BJ (cell line): ENCODE measurements around the gene L1CAM. TPM values are rescaled to one million over a fixed set of nuclear protein-coding genes. Genes with fewer than 3 reads are reported as not detected.
A peak's percentile ranks its signal among the peaks of the same experiment; 100 is the strongest.

ENCODE experiments used
- CTCF ChIA-PET: fragments of 350-600 bp; formaldehyde crosslinking; extraction: SDS; loops from one replicate; lab custom pipeline; 2021; ENCODE audit warnings: antibody characterized with exemption, inconsistent platforms; lab: Yijun Ruan, JAX
- POLR2A ChIA-PET: fragments of 300-600 bp; sonication (Branson Sonifier 250); formaldehyde crosslinking; extraction: SDS; loops from one replicate; lab custom pipeline; 2021; ENCODE audit warnings: antibody characterized with exemption; lab: Charles Lee
- DNase-seq: peaks from one replicate; pipeline ENCODE4 v3.0.0-alpha.2; 2011; ENCODE audit warnings: low read depth
- H3K27me3 ChIP-seq: 2 replicates; pipeline ENCODE4 v1.6.0; 2011; ENCODE audit warnings: low read length; ENCODE audit not compliant: control insufficient read depth, insufficient read depth
- H3K36me3 ChIP-seq: 2 replicates; pipeline ENCODE4 v1.5.1; 2011; ENCODE audit warnings: low read length; ENCODE audit not compliant: control insufficient read depth, insufficient read depth
- H3K4me3 ChIP-seq: 2 replicates; pipeline ENCODE4 v1.5.1; 2011; ENCODE audit warnings: low read depth, mild to moderate bottlenecking, control low read depth, low read length
- polyA plus RNA-seq: library from polyadenylated mRNA; depleted of rRNA; stranded (reverse); fragments of >200 nt; gene quantifications from 2 replicates; pipeline ENCODE4 v1.2.3, GENCODE V29; 2011
- TF ChIP-seq, protein P1 (sequence below): IDR thresholded peaks from 2 replicates; pipeline ENCODE4 v1.5.1; 2011; ENCODE audit warnings: low read depth, mild to moderate bottlenecking, control low read depth, inconsistent platforms, low read length, moderate library complexity; ENCODE audit not compliant: insufficient read depth

Gene L1CAM
- polyA plus RNA-seq, 1 experiment: 62.0 TPM

DNA sequence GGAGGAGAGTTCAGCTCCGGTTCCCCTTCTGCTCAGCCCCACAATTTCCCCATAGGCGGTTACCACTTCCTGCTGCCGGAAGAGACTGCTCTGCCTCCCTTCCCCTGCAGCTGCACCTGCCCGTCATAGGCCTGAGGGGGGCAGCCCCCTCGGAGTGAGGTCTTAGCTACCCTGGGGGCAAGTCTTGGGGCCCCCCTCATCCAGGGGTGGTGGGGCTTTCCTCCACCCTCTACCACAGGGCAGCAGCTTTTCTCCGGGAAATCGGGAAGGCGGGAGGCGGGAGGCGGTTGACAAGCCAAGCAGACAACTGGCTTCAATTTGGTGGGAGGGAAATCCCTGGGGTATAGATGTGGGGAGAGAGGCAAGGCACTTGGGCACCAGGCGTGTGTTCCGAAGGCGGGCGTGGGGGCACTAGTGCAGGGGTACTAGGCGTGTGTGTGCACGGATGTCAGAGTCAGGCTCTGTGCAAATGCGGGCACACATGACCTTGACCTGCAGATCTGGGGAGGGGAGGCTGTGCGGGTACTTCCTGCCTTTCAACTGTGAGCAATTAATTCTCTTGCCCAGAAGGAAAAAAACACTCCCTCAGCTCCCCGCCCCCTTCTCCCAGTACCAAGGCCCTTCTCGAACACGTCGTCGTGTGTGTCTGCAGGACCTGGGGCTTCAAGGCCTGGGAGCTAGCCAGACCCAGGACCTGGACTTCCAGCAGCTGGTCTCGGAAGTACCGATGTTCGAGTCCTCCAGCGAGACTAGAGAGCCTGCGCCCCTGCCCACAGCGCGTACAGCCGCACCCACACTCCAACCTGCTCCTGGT is 41.1 kb upstream of the L1CAM start:
- no peaks in the 10 kb centered on the region for H3K27me3 ChIP-seq
- TF ChIP-seq, protein P1, sequence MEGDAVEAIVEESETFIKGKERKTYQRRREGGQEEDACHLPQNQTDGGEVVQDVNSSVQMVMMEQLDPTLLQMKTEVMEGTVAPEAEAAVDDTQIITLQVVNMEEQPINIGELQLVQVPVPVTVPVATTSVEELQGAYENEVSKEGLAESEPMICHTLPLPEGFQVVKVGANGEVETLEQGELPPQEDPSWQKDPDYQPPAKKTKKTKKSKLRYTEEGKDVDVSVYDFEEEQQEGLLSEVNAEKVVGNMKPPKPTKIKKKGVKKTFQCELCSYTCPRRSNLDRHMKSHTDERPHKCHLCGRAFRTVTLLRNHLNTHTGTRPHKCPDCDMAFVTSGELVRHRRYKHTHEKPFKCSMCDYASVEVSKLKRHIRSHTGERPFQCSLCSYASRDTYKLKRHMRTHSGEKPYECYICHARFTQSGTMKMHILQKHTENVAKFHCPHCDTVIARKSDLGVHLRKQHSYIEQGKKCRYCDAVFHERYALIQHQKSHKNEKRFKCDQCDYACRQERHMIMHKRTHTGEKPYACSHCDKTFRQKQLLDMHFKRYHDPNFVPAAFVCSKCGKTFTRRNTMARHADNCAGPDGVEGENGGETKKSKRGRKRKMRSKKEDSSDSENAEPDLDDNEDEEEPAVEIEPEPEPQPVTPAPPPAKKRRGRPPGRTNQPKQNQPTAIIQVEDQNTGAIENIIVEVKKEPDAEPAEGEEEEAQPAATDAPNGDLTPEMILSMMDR: no peak
- DNase-seq: no peak
- H3K4me3 ChIP-seq: peak overlapping the region; percentile 54
- ChIA-PET POLR2A (no interaction called here), CTCF (interaction anchor here (0.9 to 3.2 kb wide), 4 partner anchors 14 to 163 kb away, joined by 3 to 23 read pairs (median 4); partner anchors contain the start of gene PLXNB3)
- peaks cover 8% of the 10 kb centered on the region for H3K36me3 ChIP-seq

DNA sequence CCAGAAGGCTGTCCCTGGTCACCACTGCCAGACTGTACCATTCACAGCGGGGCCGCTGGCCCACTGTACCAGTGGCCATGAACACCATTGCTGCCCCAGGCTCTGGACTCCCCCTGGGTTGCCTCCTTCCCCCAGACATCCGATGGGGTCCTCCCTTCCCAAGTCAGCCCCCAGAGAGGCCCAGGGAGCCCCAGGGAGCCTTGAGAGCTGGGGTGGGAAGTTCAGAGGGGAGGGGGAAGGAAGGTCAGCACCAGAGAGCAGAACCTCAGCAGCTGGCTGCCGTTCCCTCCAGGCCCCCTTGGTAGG is 40.5 kb upstream of the L1CAM start:
- ChIA-PET POLR2A (no interaction called here), CTCF (interaction anchor here (0.9 to 3.2 kb wide), 3 partner anchors 14 to 21 kb away, joined by 4 to 23 read pairs (median 4); no protein-coding TSS in a partner anchor)
- Histone ChIP-seq H3K4me3 (no peak overlapping the region), H3K36me3 (peaks cover 6% of the 10 kb centered on the region), H3K27me3 (no peaks in the 10 kb centered on the region)
- no peak for DNase-seq
- TF ChIP-seq, protein P1: no peak

DNA sequence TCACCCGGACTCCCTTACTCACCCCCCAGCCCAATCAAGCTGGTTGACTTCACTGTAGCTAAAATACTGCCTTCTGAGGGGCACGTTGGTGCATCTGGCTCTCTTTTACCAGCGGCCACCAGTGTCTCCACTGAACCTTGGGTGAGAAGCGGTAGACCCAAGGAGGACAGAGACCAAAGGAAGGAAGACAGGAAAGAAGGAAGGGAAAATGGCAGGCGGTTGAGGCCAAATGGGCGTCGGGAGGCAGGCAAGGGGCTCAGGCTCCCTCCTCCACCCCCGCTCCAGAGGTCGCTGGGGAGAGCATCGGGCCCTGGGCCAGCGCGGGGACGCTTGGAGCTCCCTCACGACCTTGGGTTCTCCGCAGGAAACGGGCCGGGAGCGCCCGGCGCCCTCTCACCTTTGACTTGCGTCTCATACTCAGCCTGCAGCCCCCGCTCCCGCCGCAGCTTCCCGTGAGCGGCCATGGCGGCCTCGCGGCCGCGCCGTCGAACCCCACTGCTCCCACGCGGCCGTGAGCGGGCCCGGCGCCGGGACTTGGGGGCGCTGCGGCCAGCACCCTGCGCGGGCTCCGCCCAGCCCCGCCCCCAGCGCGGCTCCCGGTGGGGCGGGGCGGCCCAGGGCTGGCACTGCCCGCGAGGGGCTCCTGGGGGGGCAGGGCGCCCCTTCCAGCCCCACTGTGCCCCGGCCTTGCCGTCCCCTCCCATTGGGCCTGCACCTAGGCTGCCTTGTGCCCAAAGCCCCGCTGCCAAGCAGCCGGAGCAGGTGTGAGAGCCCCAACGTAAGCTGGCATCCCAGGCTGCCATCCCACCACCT is 40.0 kb upstream of the L1CAM start, which contains the start of gene ARHGAP4:
ARHGAP4 (minus strand) TSS at position 526 of the 813 bp plus-strand sequence; CDS start at position 464, 62 bp downstream.
- Histone ChIP-seq H3K27me3 (no peaks in the 10 kb centered on the region), H3K36me3 (peaks cover 4% of the 10 kb centered on the region), H3K4me3 (no peak within 1 kb of the TSS)
- TF ChIP-seq, protein P1: no peak
- ChIA-PET CTCF (interaction anchor here (0.9 to 3.2 kb wide), 4 partner anchors 13 to 162 kb away, joined by 4 to 23 read pairs (median 5); partner anchors contain the start of gene PLXNB3), POLR2A (no interaction called here)
- no peak for DNase-seq

DNA sequence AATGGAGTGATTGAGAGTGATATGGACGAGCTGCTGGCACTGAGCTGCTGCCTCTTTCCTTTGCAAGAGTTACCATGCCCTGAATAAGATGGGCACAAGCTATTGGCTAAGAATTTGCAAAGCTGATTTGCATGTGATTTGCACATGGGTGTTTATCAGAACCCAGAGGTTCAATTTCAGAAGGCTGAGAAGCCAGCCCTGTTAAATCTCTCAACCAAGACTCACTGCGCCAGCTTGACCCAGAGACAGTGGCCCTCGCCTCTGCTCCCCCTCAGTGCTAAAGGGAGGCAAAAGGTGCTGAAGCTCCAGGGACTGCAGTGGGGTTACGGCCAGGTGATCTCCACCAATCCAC is 39.4 kb upstream of the L1CAM start:
- Histone ChIP-seq H3K4me3 (no peak overlapping the region), H3K27me3 (no peaks in the 10 kb centered on the region), H3K36me3 (peaks cover 3% of the 10 kb centered on the region)
- TF ChIP-seq, protein P1: no peak
- CTCF ChIA-PET: interaction anchor here (1.9 to 3.2 kb wide), 2 partner anchors 22 to 161 kb away, joined by 6 to 23 read pairs; partner anchors contain the start of gene PLXNB3
- POLR2A ChIA-PET: no interaction called here
- no peak for DNase-seq
